GM23338 (cell line): ENCODE data around the gene GFI1B.

Experiments
- CREB1 ChIP-seq: fragments of 250-450 bp; sonication (Bioruptor Pico); IDR thresholded peaks from 2 replicates; pipeline ENCODE4 v1.5.0; 2020; ENCODE audit warnings: low read depth, mild to moderate bottlenecking, moderate library complexity
- EZH2 ChIP-seq: fragments of 200-600 bp; sonication (generic); IDR thresholded peaks from one replicate; pipeline ENCODE4 v1.8.0; 2017; ENCODE audit warnings: antibody characterized with exemption, mild to moderate bottlenecking, low read depth; ENCODE audit not compliant: unreplicated experiment
- EZH2phosphoT487 ChIP-seq: fragments of 200-600 bp; sonication (generic); IDR thresholded peaks from one replicate; pipeline ENCODE4 v1.8.1; 2018; ENCODE audit warnings: antibody characterized with exemption; ENCODE audit not compliant: unreplicated experiment
- JUNB ChIP-seq: IDR thresholded peaks from one replicate; pipeline ENCODE4 v1.6.1; 2016; ENCODE audit warnings: antibody characterized with exemption; ENCODE audit not compliant: unreplicated experiment
- POLR2AphosphoS5 ChIP-seq: IDR thresholded peaks from 2 replicates; pipeline ENCODE4 v1.6.1; 2016; ENCODE audit warnings: antibody characterized with exemption, low read depth
- ZNF331 ChIP-seq: fragments of 250-450 bp; sonication (Bioruptor Pico); IDR thresholded peaks from 2 replicates; pipeline ENCODE4 v1.5.0; 2020; ENCODE audit warnings: low read depth, mild to moderate bottlenecking, moderate library complexity
- TF ChIP-seq, protein P1 (sequence below), 2 experiments: fragments of 200-600 bp in 1 of 2; sonication (generic) in 1 of 2; conservative IDR thresholded peaks; 2 replicates each; pipeline versions ENCODE4 v1.5.1 to v1.6.1; 2016 to 2017; ENCODE audit warnings: antibody characterized with exemption in 2 of 2, low read depth in 2 of 2, mild to moderate bottlenecking in 2 of 2, moderate library complexity in 1 of 2
- TF ChIP-seq, protein P2 (sequence below): IDR thresholded peaks from one replicate; pipeline ENCODE4 v1.6.1; 2018; ENCODE audit warnings: antibody characterized with exemption; ENCODE audit not compliant: unreplicated experiment
- TF ChIP-seq, protein P3 (sequence below): IDR thresholded peaks from 2 replicates; pipeline ENCODE4 v1.6.1; 2016; ENCODE audit warnings: antibody characterized with exemption

DNA sequence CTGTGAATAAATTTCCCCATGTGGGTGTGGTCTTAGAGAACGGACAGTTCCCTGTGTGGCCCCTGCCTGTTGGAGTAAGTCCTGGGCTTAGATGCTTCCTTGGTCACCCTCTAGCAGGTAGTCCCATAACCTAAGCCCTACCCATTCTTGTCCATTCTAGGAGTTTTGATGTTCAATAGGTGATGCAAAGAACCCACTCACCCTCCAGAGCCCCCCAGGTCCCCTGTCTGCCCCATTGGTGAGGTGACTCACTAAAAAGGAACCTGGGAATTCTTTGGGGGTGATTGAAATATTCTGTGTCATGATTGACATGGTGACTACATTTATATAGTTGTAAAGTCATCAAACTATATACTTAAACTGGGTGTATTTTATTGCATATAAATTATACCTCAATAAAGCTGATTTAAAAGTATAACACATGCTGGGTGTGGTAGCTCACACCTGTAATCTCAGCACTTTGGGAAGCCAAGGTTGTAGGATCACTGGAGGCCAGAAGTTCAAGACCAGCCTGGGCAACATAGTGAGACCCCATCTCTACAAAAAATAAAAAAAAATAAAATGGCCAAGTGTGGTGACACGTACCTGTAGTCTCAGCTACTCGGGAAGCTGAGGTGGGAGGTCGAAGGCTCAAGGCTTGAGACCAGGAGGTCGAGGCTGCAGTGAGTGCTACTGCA lies 31.6 kb downstream of the GFI1B start:
- TF ChIP-seq, protein P1, sequence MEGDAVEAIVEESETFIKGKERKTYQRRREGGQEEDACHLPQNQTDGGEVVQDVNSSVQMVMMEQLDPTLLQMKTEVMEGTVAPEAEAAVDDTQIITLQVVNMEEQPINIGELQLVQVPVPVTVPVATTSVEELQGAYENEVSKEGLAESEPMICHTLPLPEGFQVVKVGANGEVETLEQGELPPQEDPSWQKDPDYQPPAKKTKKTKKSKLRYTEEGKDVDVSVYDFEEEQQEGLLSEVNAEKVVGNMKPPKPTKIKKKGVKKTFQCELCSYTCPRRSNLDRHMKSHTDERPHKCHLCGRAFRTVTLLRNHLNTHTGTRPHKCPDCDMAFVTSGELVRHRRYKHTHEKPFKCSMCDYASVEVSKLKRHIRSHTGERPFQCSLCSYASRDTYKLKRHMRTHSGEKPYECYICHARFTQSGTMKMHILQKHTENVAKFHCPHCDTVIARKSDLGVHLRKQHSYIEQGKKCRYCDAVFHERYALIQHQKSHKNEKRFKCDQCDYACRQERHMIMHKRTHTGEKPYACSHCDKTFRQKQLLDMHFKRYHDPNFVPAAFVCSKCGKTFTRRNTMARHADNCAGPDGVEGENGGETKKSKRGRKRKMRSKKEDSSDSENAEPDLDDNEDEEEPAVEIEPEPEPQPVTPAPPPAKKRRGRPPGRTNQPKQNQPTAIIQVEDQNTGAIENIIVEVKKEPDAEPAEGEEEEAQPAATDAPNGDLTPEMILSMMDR (conservative IDR thresholded peaks at IDR 0.05; ENCODE audit: low read depth in 2 of 2), result no peak
- TF ChIP-seq, protein P2, sequence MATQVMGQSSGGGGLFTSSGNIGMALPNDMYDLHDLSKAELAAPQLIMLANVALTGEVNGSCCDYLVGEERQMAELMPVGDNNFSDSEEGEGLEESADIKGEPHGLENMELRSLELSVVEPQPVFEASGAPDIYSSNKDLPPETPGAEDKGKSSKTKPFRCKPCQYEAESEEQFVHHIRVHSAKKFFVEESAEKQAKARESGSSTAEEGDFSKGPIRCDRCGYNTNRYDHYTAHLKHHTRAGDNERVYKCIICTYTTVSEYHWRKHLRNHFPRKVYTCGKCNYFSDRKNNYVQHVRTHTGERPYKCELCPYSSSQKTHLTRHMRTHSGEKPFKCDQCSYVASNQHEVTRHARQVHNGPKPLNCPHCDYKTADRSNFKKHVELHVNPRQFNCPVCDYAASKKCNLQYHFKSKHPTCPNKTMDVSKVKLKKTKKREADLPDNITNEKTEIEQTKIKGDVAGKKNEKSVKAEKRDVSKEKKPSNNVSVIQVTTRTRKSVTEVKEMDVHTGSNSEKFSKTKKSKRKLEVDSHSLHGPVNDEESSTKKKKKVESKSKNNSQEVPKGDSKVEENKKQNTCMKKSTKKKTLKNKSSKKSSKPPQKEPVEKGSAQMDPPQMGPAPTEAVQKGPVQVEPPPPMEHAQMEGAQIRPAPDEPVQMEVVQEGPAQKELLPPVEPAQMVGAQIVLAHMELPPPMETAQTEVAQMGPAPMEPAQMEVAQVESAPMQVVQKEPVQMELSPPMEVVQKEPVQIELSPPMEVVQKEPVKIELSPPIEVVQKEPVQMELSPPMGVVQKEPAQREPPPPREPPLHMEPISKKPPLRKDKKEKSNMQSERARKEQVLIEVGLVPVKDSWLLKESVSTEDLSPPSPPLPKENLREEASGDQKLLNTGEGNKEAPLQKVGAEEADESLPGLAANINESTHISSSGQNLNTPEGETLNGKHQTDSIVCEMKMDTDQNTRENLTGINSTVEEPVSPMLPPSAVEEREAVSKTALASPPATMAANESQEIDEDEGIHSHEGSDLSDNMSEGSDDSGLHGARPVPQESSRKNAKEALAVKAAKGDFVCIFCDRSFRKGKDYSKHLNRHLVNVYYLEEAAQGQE, result no peak
- TF ChIP-seq EZH2, result no peak
- TF ChIP-seq EZH2phosphoT487, result no peak
- TF ChIP-seq CREB1 (CRISPR knock-in tag), result no peak
- TF ChIP-seq POLR2AphosphoS5, result no peak
- TF ChIP-seq, protein P3, sequence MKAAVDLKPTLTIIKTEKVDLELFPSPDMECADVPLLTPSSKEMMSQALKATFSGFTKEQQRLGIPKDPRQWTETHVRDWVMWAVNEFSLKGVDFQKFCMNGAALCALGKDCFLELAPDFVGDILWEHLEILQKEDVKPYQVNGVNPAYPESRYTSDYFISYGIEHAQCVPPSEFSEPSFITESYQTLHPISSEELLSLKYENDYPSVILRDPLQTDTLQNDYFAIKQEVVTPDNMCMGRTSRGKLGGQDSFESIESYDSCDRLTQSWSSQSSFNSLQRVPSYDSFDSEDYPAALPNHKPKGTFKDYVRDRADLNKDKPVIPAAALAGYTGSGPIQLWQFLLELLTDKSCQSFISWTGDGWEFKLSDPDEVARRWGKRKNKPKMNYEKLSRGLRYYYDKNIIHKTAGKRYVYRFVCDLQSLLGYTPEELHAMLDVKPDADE, result no peak
- no peak for TF ChIP-seq ZNF331 (CRISPR knock-in tag)
- TF ChIP-seq JUNB, result no peak
